GM12892 (cell line): ENCODE data around the gene ADRM1.

ENCODE experiments used
- POLR2A ChIP-seq: IDR thresholded peaks from 2 replicates; pipeline ENCODE4 v1.6.1; 2011; ENCODE audit warnings: low read depth, low read length, control low read depth
- POLR2AphosphoS5 ChIP-seq: IDR thresholded peaks from 2 replicates; pipeline ENCODE4 v1.6.1; 2011; ENCODE audit warnings: low read depth, low read length, control low read depth
- TAF1 ChIP-seq: IDR thresholded peaks from 2 replicates; pipeline ENCODE4 v1.6.1; 2011; ENCODE audit warnings: low read depth, mild to moderate bottlenecking, control low read depth, low read length, borderline replicate concordance

GRCh38 chr20:62280303-62280702 is 22.5 kb upstream of the ADRM1 start:
- TF ChIP-seq POLR2A (no peak), POLR2AphosphoS5 (no peak), TAF1 (no peak)
